ENCODE results near the gene GPR141.

GPR141 gene, protein sequence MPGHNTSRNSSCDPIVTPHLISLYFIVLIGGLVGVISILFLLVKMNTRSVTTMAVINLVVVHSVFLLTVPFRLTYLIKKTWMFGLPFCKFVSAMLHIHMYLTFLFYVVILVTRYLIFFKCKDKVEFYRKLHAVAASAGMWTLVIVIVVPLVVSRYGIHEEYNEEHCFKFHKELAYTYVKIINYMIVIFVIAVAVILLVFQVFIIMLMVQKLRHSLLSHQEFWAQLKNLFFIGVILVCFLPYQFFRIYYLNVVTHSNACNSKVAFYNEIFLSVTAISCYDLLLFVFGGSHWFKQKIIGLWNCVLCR

DNA sequence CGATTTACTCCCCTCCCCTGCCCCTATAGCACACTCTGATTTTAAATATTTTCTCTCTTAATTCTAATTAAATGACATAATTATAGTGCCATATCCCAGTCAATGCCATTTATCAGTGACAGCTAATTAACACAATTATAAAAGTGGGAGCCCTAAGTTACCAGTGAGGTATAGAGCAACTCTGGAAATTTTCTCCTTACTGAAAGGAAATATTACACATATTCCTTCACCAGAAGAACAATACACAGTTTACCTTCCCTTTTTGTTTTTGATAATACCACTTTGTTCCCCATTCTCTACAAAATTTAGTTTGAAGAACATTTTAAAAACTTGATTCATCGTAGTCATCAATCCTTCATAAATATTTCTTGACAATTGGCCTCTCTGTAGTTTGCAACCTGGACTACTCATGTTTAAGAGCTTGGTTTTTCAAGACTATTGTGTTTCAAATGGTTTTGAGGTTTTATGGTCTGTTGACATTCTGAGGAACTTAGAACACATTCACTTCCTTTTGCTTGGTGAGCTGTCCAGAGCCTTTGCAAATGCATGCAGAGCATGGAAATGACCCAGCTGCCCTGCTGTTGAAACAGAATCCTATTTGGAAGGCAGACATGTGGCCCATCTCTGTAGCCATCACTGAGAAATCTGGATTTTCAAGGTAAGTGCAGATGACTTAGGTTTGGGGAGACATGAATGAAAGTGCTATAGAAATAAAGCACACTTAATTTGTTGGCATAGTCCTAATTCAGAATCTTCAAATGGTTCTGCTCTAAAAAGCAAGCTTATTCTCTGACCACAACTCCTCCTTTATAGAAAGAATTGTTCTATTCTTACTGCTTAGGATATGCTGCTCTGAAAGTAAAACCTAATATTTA lies at the start of gene GPR141:
Gene GPR141, plus strand, starts transcription at position 521 of the 875 bp plus-strand sequence. CDS start 56,628 bp downstream, outside the sequence.
- no peak for DNase-seq

DNA sequence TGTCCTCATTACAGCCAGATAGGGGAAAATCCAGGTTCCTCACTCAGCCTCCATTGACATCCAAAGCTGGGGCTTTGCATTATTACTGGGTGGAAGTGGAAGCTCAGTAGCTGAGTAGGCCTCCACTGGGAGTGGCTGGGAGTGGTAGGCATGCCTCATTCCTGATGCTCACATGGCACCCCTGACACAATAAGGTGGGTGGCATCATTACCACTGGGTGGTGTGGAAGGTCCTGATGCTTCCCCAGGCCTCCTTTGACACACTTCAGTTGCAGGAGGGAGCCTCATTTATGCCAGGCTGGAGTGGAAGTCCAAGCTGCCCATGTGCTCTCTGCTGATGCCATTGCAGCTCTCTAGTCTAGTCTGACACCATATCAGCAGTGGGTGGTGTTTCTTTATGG lies 48.2 kb upstream of the GPR141 start:
- no peak for DNase-seq

DNA sequence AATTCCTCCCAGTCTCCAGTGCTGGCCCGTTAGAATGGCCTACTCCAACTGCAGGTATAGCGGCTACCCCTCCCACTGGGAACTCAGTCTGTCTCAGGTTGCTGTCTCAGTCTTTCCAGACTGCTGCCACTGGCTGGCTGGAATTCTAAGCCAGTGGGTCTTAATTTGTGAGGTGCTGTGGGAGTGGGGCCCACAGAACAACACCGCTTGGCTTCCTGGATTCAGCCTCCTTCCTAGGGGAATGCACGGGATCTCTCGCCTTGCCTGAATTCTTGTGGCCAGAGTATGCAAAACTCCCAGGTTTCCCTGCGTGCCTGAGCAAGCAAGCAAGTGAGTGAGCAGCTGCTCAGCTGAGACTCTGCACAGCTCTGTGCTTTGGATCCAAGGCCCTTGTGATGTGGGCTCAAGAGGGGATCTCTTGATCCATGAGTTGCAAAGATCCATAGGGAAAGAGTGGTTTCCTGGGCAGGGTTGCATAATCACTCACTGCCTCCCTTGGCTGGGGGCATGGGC lies 41.5 kb upstream of the GPR141 start:
- no peak for DNase-seq

DNA sequence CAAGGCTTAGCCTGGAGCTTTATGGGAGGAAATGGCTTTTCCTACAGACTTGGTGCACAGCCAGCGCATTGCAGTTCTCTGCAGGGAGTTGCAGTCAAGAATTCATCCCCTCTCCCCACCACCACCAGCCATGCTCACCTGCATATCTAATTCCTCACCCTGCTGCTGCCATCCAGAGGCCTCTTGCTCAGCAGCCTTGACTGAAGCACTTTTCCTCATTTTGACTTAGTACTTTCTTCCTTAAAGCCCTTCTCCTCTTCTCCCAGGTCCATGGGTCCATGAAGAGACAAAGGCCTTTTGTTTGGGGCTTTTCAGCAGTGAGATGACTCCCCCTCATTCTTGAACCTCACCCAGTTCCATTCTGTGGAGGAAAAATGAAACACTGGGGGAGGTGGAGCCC lies 39.7 kb upstream of the GPR141 start:
- DNase-seq = no peak

DNA sequence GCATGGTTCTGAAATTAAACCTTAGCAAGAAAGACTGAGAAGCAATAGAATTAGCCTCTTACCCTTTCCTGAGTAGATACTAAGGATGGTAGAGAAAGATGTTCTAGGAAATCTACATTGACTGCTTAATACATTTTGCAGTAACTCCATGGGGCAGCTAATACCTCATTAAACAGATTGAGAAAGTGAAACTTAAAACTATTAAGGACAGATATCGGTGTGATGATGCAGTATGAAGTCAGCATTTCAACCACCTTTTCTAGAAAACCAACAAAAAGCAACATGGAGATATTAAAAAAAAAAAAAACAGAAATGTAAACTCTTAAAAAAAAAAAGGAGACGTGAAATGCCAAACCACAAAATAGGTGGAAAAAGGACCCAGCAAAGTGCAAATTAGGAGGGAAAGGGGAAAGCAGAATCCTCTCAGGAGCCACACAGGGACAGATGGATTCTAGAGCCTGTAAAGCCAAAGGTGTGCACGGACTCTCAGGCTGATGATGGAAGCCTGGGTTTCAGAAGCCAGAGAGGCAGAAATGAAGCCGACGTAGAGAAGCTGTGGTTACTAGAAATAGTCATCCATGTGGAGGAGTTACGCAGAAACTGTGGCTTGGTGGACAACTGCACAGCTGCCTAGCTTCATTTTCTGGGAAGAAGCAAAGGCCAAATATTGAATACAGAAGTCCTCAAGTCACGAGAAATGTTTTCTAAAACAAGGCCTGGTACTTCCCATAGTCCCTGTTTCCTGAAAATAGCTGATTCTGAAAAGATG lies 38.1 kb upstream of the GPR141 start:
- DNase-seq = no peak

DNA sequence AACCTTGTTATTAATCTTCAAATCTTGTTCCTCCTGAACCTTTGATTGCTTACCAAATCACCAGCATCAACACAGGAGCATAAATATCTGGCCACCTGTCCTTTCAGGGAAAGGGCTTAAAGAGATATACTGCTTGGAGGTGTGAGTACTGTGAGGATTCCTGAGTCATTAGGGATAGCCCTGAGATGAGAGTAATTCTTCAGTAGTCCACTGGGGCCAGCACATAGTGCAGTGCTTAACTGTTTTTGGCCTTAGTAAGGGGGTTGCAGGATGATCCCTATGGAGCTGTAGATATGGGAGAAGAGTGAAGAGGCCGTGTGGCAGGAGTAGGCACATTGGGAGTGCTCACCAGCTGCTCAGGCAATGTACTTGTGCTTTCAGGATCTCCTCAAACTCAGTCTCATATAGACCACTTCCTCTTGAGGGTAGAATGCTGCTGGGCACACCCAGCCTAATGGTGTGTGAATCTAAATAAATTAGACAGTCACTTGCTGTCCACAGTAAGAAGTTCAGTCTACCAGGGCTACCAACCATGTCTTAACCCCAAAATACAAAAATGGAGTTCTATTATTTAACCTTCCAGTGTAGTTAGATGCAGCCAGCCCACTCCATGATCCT lies 26.5 kb upstream of the GPR141 start:
- DNase-seq = no peak

DNA sequence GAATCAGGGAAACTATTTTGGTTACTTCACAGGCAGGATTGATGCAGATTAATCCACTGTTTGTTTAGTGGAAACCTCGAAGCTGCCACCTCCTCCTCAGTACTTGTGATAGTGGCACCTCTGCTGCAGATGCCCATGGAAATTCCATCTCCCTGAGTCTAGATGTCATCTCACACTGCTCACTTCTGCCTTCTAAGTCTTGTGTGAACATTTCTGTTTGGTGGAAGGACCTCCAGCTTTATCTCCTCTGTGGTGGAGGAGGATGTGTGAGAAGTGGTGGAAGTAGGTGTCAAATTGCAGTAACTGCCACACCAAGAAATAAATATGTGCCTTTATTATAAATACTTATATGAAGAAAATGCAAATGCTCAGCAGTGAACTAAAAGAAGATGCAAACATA lies 25.8 kb upstream of the GPR141 start:
- no peak for DNase-seq

DNA sequence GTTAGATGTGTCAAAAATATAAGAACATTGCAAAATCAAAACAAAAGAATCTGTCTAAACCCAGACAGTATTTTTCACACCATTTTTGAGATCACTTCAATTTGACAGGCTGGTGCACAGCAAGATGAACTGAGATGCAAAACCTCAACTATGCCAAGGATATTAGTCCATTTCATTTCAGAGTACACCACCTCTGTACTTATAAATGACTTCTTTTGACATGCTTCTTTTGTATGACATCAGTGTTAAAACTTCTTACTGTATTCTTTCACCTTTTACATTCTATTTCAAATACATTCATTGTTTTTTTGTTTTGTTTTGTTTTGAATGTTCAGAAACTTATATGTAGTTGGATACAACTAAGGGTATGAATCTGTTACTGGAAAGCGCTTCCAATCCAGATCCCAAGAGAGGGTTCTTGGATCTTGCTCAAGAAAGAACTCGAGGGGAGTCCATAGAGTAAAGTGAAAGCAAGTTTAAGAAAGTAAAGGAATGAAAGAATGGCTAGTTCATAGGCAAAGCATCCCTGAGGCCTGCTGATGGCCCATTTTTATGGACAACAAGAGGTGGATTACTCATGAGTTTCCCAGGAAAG lies 23.5 kb upstream of the GPR141 start:
- DNase-seq = no peak

DNA sequence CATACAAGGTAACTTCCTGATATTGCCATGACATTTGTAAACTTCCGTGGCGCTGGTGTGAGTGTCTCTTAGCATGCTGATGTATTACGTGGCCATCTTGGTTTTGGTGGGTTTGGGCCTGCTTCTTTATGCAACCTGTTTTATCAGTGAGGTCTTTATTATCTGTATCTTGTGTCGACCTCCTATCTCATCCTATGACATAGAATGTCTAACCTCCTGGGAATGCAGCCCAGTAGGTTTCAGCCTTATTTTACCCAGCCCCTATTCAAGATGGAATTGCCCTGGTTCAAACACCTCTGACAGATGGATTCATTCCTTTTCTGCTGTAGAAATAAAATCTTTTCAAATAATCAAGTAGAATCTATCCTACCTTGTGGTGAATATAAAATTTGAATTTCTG lies 23.0 kb upstream of the GPR141 start:
- DNase-seq = no peak

DNA sequence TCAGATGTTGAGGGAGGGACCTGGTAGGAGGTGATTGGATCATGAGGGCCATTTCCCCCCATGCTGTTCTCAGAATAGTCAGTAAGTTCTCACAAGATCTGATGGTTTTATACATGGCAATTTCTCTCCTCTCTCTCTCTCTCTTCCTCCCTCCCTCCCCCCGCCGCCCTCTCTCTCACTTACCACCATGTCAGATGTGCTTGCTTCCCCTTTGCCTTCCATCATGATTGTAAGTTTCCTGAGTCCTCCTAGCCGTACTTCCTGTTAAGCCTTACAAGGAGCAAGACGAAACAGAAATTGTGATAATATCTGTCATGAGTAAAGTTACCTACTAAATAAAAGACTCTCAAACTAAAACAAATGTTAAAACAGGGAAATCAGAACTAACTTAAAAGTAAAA lies 19.9 kb upstream of the GPR141 start:
- DNase-seq = no peak

DNA sequence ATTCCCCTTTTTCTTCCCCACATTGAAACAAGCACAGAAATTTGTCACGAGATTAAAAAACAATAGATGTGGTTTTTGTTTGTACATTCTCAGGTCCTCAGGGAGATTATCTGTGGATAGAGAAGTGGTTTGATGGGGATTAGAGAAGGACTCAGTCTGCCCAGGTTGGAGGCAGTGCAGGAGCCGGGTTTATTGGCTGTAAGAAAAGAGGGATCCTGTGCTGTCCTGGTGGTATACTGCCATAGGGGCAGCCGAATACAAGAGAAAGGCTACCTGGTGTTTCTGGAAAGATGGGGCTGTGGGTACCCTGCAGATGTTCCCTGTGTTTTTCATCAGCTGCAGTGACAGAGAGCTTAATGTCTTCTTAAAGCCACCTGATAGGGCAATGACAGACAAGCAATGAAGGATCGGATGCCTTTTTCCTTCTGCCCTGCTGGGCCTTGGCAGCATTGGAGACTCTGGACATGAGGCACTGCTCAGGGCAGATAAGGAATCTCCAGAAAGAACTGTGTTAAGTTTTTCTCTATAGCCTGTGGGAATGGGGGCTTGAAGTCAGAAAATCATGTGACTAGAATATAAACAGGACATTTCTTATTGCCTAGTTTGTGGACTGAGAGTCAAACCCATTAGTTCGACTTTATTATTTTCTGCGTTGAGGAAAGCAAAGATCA lies 18.1 kb upstream of the GPR141 start:
- DNase-seq = no peak

DNA sequence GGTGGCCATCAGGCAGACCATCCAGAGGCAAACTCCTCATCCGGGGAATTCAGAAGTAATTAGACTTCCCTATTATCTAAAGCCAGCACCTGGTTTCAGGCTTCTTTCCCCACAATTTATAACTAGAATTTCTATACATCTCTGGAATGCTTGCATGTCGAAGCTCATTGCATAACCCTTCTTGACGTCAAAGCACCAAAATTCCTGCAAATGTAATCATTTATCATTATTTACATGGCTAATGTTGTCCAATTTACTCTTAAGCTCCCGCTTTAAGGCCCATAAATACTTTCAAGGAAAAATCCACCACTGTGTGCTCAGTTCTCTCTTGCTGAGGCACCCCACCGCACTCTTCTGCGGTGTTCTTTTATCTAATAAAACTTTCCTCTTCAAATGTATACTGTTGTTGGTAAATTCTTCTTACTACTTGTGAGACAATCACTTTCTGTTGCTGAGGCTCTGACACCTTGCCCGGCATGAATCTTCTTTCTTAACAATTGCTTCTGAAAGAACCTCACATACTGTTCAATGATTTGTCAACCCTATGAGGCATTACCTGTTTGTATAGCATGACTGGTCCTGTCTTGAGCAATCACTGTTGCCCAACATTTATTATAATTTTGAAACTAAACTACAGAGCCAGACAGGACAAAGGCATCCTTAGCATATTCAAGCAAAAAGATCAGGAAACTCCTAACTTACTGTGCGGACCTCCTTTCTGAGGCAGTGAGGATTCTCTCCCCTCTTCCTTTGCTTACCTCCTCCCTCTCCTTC lies 17.4 kb upstream of the GPR141 start:
- no peak for DNase-seq

DNA sequence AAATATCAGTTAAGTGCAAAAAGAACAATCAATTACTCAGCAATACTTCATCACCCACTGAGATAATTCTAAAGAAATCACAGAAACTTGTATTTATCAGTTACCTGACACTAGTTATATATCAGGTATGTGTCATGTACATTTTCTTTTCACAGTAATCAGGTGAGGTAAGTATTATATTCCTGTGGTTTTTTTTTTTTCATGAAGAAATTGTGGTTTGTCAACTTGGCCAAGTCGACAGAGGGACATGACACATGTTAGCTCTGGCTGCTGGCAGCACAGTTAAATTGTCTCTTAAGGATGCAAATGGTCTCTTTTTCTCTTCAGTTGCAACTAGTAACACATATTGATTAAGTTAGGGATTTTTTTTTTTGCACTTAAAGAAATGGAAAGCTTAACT lies 13.7 kb upstream of the GPR141 start:
- DNase-seq = no peak

DNA sequence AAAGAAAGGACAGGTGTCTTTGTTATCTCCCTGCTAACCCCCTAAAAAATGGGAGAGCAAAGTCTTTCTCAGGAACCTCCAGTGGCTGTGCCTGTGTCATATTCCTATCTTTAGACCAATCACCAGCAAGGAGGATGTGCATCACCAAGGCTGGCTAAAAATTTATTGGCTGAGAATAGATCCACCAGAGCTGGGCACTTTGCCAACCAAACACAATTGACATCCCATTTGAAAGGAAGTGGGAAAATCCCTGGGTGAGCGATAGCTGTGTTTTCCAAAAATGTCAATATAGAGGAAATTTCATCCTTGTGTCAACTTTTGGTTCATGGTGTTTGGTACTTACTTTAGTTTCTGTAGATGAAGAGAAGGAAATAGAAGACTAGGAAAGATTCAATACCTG lies 13.1 kb upstream of the GPR141 start:
- DNase-seq = no peak

DNA sequence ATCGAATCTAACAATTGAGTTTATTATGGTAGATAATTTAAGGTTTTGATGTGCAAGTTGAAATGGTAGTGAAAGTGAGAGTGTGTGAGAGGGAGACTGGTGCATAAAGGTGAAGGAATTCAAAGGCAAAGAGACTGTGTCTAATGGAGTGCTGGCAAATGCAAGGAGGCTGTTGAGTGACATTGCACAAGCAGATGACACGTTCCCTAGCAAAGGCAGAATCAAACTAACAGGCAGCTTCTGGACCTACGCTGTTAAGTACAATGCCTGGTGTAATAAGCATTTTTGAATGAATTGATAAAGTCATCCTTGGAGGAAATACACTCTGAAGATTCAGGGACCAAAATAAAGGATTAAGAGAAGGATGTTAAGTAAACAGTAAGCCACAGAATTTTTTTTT lies 11.7 kb upstream of the GPR141 start:
- DNase-seq = no peak

DNA sequence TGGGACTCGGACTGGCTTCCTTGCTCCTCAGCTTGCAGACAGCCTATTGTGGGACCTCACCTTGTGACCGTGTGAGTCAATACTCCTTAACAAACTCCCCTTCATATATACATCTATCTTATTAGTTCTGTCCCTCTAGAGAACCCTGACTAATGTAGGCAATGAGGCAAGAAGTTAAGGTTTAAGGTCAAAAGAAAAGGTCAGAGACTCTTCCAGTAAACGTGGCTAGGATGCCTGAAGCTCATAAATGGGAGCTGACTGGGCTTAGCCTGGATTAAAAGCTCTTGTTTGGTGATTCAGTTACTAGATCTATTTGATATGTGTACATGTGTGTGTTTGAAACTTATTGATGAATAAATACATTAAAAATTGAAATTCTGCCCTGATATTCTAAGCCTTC lies 10.6 kb upstream of the GPR141 start:
- no peak for DNase-seq

DNA sequence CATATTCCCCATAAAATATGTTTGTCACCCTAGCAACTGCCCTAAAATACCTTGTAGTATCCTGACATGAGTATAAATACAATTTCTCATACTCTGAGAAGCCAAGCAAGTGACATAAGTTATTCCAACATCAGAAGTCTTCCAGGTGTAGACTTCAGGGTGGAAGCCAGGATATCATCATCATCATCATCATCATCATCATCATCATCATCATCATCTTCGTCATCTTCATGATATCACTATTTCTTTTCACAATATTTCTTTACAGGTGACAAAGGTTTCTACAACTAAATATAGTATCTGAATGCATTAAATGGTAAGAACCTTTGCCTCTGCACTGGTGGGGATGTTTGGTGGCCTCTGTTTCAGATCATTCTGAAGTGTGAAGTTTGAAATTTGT lies 10.0 kb upstream of the GPR141 start:
- no peak for DNase-seq

DNA sequence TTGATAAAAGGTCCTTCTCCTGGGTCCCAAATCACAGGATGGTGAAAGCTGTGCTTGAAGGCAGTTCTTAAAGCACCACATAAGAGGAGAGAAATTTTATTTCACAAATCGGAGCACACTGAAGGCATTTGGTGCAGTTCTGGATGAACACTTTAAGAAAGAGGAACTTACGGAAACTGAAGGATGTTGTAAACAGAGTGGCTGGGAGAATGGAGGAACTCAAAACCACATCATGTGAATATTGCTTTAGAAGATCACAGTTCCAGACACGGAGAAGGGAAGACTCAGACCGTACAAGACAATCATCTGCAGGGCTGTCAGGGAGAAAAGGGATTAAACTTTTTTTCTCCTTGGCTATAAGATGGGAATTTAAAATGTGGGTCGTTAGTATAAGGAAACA lies 9.0 kb upstream of the GPR141 start:
- no peak for DNase-seq

DNA sequence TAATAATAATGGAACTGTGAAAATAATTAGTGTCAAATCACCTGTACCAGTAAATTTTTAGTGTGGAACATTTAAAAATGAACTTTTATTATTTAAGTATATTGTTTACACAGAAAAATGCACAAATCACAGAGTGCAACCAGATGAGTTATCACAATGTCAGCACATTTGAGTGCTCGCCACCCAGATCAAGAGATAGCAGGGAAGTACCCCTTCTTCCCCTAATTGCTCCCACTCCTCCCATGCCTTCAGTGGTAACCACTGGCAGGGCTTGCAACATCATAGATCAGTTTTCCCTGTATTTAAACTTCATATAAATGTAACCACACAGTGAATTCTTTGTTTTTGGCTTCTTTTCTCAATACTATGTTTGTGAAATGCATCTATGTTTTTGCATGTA lies 7.8 kb upstream of the GPR141 start:
- DNase-seq = no peak

DNA sequence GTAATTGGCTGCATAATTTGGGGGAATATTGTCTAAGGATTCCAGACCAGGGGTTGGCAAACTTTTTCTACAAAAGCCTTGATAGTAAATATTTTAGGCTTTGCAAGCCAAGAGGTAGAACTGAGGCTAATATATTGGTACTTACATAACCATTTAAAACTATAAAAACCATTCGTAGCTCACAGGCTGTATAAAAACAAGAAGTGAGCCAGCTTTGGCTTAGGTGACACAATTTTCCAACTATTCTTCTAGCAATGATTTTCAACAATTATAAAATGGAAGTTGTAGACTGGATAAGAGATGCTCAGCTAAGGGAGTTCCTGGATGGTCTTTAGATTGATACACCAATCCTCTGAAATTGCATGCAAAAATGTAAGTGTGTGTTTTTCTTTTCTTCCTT lies 1.4 kb downstream of the GPR141 start:
- DNase-seq = no peak

All from stimulated activated CD4-positive, alpha-beta T cell treated with anti-CD3 and anti-CD28 coated beads, Interleukin-15, amount 100 ng/mL, for 24 hours (primary cell).